Trophoblast cell (in vitro differentiated cells and primary cell): ENCODE data around the gene MYO1B.

Experiments used
- DNase-seq, 2 donors: peaks; one replicate each; pipeline ENCODE4 v3.0.0-alpha.2; 2016
- H2AFZ ChIP-seq: 2 replicates; pipeline ENCODE4 v1.6.1; 2013; ENCODE audit warnings: low read length, moderate library complexity, mild to moderate bottlenecking; ENCODE audit not compliant: insufficient read depth, poor library complexity
- H2AK5ac ChIP-seq: 2 replicates; pipeline ENCODE4 v1.6.1; 2013; ENCODE audit warnings: mild to moderate bottlenecking, low read length
- H2BK120ac ChIP-seq: 2 replicates; pipeline ENCODE4 v1.6.1; 2013; ENCODE audit warnings: low read length, mild to moderate bottlenecking, moderate library complexity; ENCODE audit not compliant: insufficient read depth, poor library complexity
- H2BK12ac ChIP-seq: 2 replicates; pipeline ENCODE4 v1.6.1; 2013; ENCODE audit warnings: mild to moderate bottlenecking, low read length, moderate library complexity
- H2BK5ac ChIP-seq: 2 replicates; pipeline ENCODE4 v1.6.1; 2013; ENCODE audit warnings: low read length, low read depth, moderate library complexity, mild to moderate bottlenecking; ENCODE audit not compliant: poor library complexity
- H3K14ac ChIP-seq: 2 replicates; pipeline ENCODE4 v1.6.1; 2013; ENCODE audit warnings: mild to moderate bottlenecking, low read length
- H3K18ac ChIP-seq: 2 replicates; pipeline ENCODE4 v1.6.1; 2013; ENCODE audit warnings: mild to moderate bottlenecking, low read length
- H3K23ac ChIP-seq: 2 replicates; pipeline ENCODE4 v1.6.1; 2013; ENCODE audit warnings: low read length
- H3K27ac ChIP-seq: 2 replicates; pipeline ENCODE4 v1.5.1; 2013; ENCODE audit warnings: low read depth, mild to moderate bottlenecking, inconsistent platforms, low read length, moderate library complexity
- H3K27me3 ChIP-seq: 2 replicates; pipeline ENCODE4 v1.6.1; 2013; ENCODE audit warnings: inconsistent platforms, mild to moderate bottlenecking, low read length, moderate library complexity; ENCODE audit not compliant: insufficient read depth
- H3K36me3 ChIP-seq, 2 experiments: 1 replicate in 1 of 2; 2 replicates in 1 of 2; pipeline ENCODE4 v1.6.1; 2013; ENCODE audit warnings: low read length in 2 of 2, mild to moderate bottlenecking in 2 of 2, moderate library complexity in 1 of 2; ENCODE audit not compliant: insufficient read depth in 2 of 2, control insufficient read depth in 1 of 2
- H3K4ac ChIP-seq: 2 replicates; pipeline ENCODE4 v1.6.1; 2013; ENCODE audit warnings: low read depth, mild to moderate bottlenecking, low read length, moderate library complexity
- H3K4me1 ChIP-seq, 2 experiments: 1 replicate in 1 of 2; 2 replicates in 1 of 2; pipeline ENCODE4 v1.6.1; 2013; ENCODE audit warnings: low read length in 2 of 2, mild to moderate bottlenecking in 2 of 2, moderate library complexity in 1 of 2; ENCODE audit not compliant: insufficient read depth in 2 of 2, control insufficient read depth in 1 of 2
- H3K4me2 ChIP-seq: 2 replicates; pipeline ENCODE4 v1.6.1; 2013; ENCODE audit warnings: inconsistent platforms, mild to moderate bottlenecking, low read length, moderate library complexity
- H3K4me3 ChIP-seq: 2 replicates; pipeline ENCODE4 v1.5.1; 2013; ENCODE audit warnings: mild to moderate bottlenecking, low read depth, low read length, inconsistent platforms
- H3K79me1 ChIP-seq: one replicate; pipeline ENCODE4 v1.6.1; 2013; ENCODE audit warnings: low read length
- H3K79me2 ChIP-seq: 2 replicates; pipeline ENCODE4 v1.6.1; 2013; ENCODE audit warnings: low read length, mild to moderate bottlenecking; ENCODE audit not compliant: control insufficient read depth, insufficient read depth, poor library complexity
- H3K9ac ChIP-seq: 2 replicates; pipeline ENCODE4 v1.6.1; 2013; ENCODE audit warnings: mild to moderate bottlenecking, low read length
- H3K9me3 ChIP-seq: 2 replicates; pipeline ENCODE4 v1.6.1; 2013; ENCODE audit warnings: low read depth, mild to moderate bottlenecking, control low read depth, inconsistent platforms, low read length; ENCODE audit not compliant: insufficient read depth
- H4K12ac ChIP-seq: 2 replicates; pipeline ENCODE4 v1.6.1; 2013; ENCODE audit warnings: low read depth, mild to moderate bottlenecking, low read length, moderate library complexity
- H4K8ac ChIP-seq: 2 replicates; pipeline ENCODE4 v1.6.1; 2013; ENCODE audit warnings: low read depth, mild to moderate bottlenecking, low read length, moderate library complexity
- H4K91ac ChIP-seq: one replicate; pipeline ENCODE4 v1.6.1; 2013; ENCODE audit warnings: low read depth, mild to moderate bottlenecking, low read length, moderate library complexity
- WGBS: extraction: QIAGEN DNeasy Blood & Tissue Kit; methylation state at CpG from one replicate; pipeline ENCODE4 v1.1.7; 2013; ENCODE audit warnings: missing lambda C conversion rate; ENCODE audit not compliant: insufficient read length, insufficient coverage; ENCODE audit errors: extremely low coverage; 5-methylcytosine and 5-hydroxymethylcytosine counted together

MYO1B gene

DNA sequence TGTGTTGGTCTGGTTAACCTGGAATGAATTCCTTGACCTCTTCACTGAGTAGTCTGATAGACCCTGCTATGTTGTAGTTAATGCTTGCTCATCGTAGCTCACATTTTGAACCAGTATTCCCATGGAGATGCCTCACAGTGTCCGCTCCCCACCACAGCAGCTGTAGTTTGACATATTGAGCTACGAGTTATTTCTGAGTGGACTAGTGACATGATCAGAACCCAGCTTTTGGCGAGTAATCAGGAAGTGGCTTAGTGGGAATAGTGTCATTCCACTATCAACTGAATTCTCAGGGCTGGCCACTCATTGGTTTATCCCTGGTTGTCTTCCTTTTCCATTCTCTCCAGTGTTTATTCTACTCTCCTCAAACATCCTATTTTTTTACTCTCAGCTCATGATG, 102.7 kb downstream of the MYO1B start:
- H2BK5ac ChIP-seq, result no peak overlapping the region
- H3K36me3 ChIP-seq, result peaks cover 3 to 17% of the 10 kb centered on the region in 2 experiments
- no peak overlapping the region for H3K27ac ChIP-seq
- no peaks in the 10 kb centered on the region for H3K79me2 ChIP-seq
- H2BK120ac ChIP-seq, result no peak overlapping the region
- no peak overlapping the region for H3K4me2 ChIP-seq
- no peak overlapping the region for H4K8ac ChIP-seq
- no peak overlapping the region for H2AK5ac ChIP-seq
- no peak overlapping the region for H2BK12ac ChIP-seq
- no peak overlapping the region for H3K18ac ChIP-seq
- no peaks in the 10 kb centered on the region for H3K79me1 ChIP-seq
- DNase-seq, result no peak
- no peak overlapping the region for H3K4me3 ChIP-seq
- no peak overlapping the region for H3K9ac ChIP-seq
- no peak overlapping the region for H3K4ac ChIP-seq
- no peaks in the 10 kb centered on the region for H3K4me1 ChIP-seq
- H2AFZ ChIP-seq, result no peak overlapping the region
- H3K14ac ChIP-seq, result no peak overlapping the region
- no peak overlapping the region for H4K12ac ChIP-seq
- H3K23ac ChIP-seq, result no peak overlapping the region
- WGBS, result no CpG with 5 or more reads among the region's 4 CpGs
- no peaks in the 10 kb centered on the region for H3K9me3 ChIP-seq
- no peaks in the 10 kb centered on the region for H3K27me3 ChIP-seq
- H4K91ac ChIP-seq, result no peak overlapping the region

DNA sequence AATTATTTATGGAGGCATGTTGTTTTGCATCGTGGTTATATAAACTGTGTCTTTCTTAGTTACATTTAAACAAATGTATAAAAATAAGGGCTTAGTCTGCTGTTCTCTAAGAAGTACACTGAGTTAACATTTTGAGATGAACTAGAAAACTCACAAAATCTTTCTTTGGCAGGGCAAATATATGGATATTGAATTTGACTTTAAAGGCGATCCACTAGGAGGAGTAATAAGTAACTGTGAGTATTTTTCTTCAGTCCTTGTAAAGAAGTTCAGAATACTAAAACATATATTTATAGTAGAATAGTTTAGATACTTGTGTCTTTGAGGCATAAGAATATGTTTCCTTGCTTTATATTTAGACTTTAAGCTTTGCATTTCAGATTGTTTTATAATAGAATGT, 104.8 kb downstream of the MYO1B start:
- H2BK12ac ChIP-seq, result no peak overlapping the region
- H3K14ac ChIP-seq, result no peak overlapping the region
- H3K18ac ChIP-seq, result no peak overlapping the region
- peaks cover 4 to 17% of the 10 kb centered on the region in 2 experiments for H3K36me3 ChIP-seq
- no peak overlapping the region for H4K8ac ChIP-seq
- H3K27ac ChIP-seq, result no peak overlapping the region
- no peaks in the 10 kb centered on the region for H3K4me1 ChIP-seq
- H3K4ac ChIP-seq, result no peak overlapping the region
- H3K23ac ChIP-seq, result no peak overlapping the region
- H4K12ac ChIP-seq, result no peak overlapping the region
- H2BK120ac ChIP-seq, result no peak overlapping the region
- DNase-seq, result no peak
- H3K27me3 ChIP-seq, result no peaks in the 10 kb centered on the region
- H3K79me1 ChIP-seq, result no peaks in the 10 kb centered on the region
- no peaks in the 10 kb centered on the region for H3K79me2 ChIP-seq
- H2BK5ac ChIP-seq, result no peak overlapping the region
- no peak overlapping the region for H3K4me3 ChIP-seq
- no CpG with 5 or more reads among the region's 2 CpGs for WGBS
- H3K9me3 ChIP-seq, result no peaks in the 10 kb centered on the region
- no peak overlapping the region for H2AK5ac ChIP-seq
- no peak overlapping the region for H4K91ac ChIP-seq
- no peak overlapping the region for H3K9ac ChIP-seq
- no peak overlapping the region for H2AFZ ChIP-seq
- no peak overlapping the region for H3K4me2 ChIP-seq

DNA sequence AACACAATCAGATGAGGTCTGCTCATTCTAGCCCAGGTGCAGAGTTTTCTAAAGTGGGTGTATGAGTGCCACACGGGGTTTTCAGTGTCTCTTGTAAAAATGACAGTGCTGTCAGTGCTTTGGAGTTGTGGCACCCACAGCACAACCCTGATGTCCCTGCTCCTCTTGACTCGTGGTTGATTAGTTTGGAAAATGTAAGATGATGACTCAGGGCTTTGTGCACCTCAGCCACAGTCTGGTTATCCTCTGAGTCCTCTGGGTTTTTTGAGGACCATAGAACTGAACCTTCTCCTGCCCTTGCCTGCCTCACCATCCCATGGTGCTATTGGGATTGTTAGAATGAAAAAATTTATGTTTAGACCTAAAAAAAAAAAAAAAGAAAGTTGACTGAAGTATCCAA, 105.6 kb downstream of the MYO1B start:
- no peak overlapping the region for H2BK120ac ChIP-seq
- H3K4me2 ChIP-seq, result no peak overlapping the region
- no peak overlapping the region for H2AK5ac ChIP-seq
- no peak overlapping the region for H3K14ac ChIP-seq
- H3K9ac ChIP-seq, result no peak overlapping the region
- H3K23ac ChIP-seq, result no peak overlapping the region
- peaks cover 7 to 23% of the 10 kb centered on the region in 2 experiments for H3K36me3 ChIP-seq
- no peaks in the 10 kb centered on the region for H3K79me1 ChIP-seq
- H3K4me3 ChIP-seq, result no peak overlapping the region
- H3K79me2 ChIP-seq, result no peaks in the 10 kb centered on the region
- no peak overlapping the region for H2BK5ac ChIP-seq
- no peak overlapping the region for H2BK12ac ChIP-seq
- H3K4me1 ChIP-seq, result no peaks in the 10 kb centered on the region
- H3K18ac ChIP-seq, result no peak overlapping the region
- no peak overlapping the region for H3K4ac ChIP-seq
- no peak overlapping the region for H4K91ac ChIP-seq
- H4K8ac ChIP-seq, result no peak overlapping the region
- no peak overlapping the region for H4K12ac ChIP-seq
- no peak for DNase-seq
- H3K9me3 ChIP-seq, result no peaks in the 10 kb centered on the region
- no peaks in the 10 kb centered on the region for H3K27me3 ChIP-seq
- no CpG with 5 or more reads among the region's 2 CpGs for WGBS
- no peak overlapping the region for H3K27ac ChIP-seq
- no peak overlapping the region for H2AFZ ChIP-seq

DNA sequence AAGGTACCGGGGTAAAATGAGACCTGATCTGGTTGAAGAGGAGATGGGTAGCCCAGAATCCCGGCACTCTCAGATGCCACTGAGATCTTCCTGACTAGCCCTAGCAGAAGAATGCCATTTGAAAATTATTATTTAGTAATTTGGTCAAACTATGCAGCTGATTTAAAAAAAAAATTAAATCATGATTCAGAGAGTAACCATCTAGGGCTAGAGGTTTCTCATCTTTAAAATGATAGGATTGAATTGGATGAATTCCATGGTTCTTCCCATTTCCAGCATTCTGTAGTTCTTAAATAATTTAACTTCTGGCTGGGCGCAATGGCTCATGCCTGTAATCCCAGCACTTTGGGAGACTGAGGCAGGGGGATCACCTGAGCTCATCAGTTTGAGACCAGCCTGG, 106.1 kb downstream of the MYO1B start:
- H3K9ac ChIP-seq, result no peak overlapping the region
- no peaks in the 10 kb centered on the region for H3K9me3 ChIP-seq
- H3K4ac ChIP-seq, result no peak overlapping the region
- no peak overlapping the region for H4K8ac ChIP-seq
- no peak overlapping the region for H4K91ac ChIP-seq
- no peak overlapping the region for H3K14ac ChIP-seq
- no CpG with 5 or more reads among the region's 3 CpGs for WGBS
- H3K4me2 ChIP-seq, result no peak overlapping the region
- H2AFZ ChIP-seq, result no peak overlapping the region
- no peak overlapping the region for H3K18ac ChIP-seq
- H3K23ac ChIP-seq, result no peak overlapping the region
- no peak overlapping the region for H4K12ac ChIP-seq
- H3K27ac ChIP-seq, result no peak overlapping the region
- no peak overlapping the region for H2BK12ac ChIP-seq
- H2AK5ac ChIP-seq, result no peak overlapping the region
- H2BK120ac ChIP-seq, result no peak overlapping the region
- no peaks in the 10 kb centered on the region for H3K79me1 ChIP-seq
- H3K4me1 ChIP-seq, result no peaks in the 10 kb centered on the region
- H3K36me3 ChIP-seq, result peaks cover 7 to 23% of the 10 kb centered on the region in 2 experiments
- no peaks in the 10 kb centered on the region for H3K27me3 ChIP-seq
- no peak overlapping the region for H2BK5ac ChIP-seq
- DNase-seq, result no peak
- H3K4me3 ChIP-seq, result no peak overlapping the region
- H3K79me2 ChIP-seq, result no peaks in the 10 kb centered on the region
